ENCODE data around the gene KPNA1. TPM values are rescaled to one million over a fixed set of nuclear protein-coding genes. Genes with fewer than 3 reads are reported as not detected.
"Not testable (repeated sequence)": the region's sequence is repeated elsewhere in the genome, so short reads cannot be mapped to it uniquely, and the experiment has no call there.

Gene KPNA1
- polyA plus RNA-seq, 3 donors: 7.0 to 19.9 (median 10.7) TPM

DNA sequence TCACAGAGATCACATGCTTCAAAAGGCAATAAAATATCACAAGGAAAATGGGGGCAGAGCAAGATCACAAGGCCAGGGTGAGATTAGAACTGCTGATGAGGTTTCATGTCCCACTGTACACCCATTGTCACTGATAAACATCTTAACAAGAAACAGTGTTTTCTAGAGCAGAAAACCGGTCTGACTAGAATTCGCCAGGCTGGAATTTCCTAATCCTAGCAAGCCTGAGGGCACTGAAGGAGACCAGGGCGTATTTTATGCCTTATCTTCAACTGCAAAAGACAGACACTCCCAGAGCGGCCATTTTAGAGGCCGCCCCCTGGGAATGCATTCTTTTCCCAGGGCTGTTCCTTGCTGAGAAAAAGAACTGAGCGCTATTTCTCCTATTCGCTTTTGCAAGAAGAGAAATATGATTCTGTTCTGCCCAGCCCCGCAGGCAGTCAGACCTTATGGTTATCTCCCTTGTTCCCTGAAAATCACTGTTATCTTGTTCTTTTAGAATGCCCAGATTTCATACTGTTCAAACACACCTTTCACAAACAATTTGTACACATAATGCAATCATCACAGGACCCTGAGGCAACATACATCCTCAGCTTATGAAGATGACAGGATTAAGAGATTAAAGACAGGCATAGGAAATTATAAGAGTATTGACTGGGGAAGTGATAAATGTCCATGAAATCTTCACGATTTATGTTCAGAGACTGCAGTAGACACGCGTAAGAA, 70.8 kb downstream of the KPNA1 start:
- not testable (repeated sequence) for H3K27ac ChIP-seq (ENCODE audit: low read depth, low read length)
- 87 to 99% (median 98%) methylated on average over 11 of the region's 11 CpGs for WGBS, 3 donors

DNA sequence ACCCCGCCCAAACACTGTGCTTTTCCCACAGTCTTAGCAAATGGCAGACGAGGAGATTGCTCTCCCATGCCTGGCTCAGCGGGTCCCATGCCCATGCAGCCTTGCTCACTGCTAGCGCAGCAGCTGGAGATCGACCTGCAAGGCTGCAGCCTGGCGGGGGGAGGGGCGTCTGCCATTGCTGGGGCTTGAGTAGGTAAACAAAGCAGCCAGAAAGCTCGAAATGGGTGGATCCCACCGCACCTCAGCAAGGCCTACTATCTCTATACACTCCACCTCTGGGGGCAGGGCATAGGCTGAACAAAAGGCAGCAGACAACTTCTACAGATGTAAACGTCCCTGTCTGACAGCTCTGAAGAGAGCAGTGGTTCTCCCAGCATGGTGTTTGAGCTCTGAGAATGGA, 71.6 kb downstream of the KPNA1 start:
- no peak overlapping the region for H3K27ac ChIP-seq (ENCODE audit: low read depth, low read length)
- WGBS, 3 donors: 74 to 90% (median 87%) methylated on average over 10 of the region's 10 CpGs

DNA sequence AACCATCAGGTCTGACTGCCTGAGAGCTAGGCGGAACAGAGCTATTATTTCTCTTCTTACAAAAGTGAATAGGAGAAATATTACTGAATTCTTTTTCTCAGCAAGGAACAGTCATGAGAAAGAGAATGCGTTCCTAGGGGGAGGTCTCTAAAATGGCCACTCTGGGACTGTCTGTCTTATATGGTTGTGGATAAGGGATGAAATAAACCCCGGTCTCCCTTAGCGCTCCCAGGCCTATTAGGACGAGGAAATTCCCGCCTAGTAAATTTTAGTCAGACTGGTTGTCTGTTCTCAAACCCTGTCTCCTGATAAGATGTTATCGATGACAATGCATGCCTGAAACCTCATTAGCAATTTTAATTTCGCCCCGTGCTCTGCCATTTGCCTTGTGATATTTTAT, 78.8 kb downstream of the KPNA1 start:
- no peak overlapping the region for H3K27ac ChIP-seq (ENCODE audit: low read depth, low read length)
- WGBS, 3 donors: 92 to 98% (median 98%) methylated on average over 9 of the region's 9 CpGs

DNA sequence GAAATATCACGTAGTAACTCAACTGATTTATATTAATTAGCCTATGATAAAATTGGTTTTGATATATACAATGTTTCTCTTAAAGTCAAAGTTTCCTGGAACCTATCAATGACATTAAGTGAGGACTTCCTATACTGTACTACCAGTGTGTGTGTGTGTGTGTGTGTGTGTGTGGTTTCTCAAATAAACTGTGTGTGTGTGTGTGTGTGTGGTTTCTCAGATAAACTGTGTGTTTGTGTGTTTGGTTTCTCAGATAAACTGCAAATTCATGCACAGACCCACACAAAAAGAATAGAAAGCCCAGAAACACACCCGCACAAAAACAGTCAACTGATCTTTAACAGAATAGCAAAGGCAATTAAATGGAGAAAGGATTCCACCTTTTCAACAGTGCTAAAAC, 84.4 kb downstream of the KPNA1 start:
- WGBS, 3 donors: 95 to 96% (median 95%) methylated on average over 2 of the region's 2 CpGs
- H3K27ac ChIP-seq (ENCODE audit: low read depth, low read length): no peak overlapping the region

DNA sequence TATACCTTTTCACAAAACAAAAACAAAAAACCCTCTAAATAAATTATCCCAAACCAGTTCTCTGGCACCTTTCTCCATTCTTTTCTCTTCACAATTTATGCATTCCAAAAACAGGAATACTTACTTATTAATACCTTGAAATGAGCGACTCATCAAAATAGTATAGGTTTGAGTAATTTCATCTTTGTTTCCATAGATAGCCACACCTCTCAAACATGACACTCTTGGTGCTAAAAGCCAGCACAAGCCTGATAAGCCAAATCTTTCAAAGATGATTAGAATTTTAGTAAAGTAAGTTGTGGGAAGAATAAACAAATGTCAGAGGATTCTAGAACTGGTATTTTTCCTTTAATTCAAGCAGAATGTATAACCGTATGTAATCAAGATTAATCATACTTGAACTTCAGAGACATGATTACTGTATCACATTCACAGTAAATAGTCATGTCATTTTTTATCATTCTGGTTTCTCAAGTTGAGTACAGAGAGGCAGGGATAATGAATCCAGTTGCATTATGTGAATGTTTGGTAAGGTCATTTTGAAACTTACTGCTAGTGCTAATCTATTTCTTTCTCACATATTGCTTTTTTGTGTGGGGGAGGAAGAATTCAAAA, 86.8 kb downstream of the KPNA1 start:
- no peak overlapping the region for H3K27ac ChIP-seq (ENCODE audit: low read depth, low read length)
- WGBS, 3 donors: 57 to 88% (median 86%) methylated on average over 2 of the region's 2 CpGs

DNA sequence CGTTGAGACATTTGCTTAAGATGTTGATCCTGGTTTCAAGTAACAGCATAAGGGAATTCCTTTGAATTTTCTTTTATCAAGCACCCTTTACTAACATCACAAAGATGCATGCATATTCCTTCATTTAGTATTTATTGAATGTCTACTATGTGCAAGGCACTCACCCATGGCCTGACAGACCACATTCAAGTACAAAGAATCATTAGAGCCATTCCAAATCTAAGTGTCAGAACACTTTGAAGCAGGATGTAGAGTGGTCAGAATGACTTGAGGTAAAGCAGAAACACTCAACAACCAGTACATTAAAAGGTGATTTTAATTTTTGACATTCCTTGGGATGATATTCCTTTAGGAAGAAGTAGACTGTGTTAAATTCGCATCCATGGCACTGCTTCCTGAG, 92.9 kb downstream of the KPNA1 start:
- WGBS, 3 donors: 87 to 95% (median 94%) methylated on average over 2 of the region's 2 CpGs
- no peak overlapping the region for H3K27ac ChIP-seq (ENCODE audit: low read depth, low read length)

DNA sequence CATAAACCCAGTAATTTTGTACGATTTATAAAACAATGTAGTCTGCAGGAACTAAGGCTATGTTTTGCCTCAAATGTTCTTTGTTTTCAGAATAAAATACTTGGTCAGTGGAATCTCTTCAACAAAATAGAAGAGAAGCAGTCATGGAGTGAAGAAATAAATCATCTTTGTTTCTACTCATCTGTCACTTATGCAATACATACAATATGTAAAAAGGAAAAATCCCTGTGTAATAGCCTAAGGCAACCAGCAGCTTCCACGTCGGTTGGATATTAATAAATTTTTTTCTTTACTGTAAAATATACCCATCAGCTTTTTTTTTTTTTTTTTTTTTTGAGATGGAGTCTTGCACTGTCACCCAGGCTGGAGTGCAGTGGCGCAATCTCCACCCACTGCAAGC, 93.6 kb downstream of the KPNA1 start:
- no peak overlapping the region for H3K27ac ChIP-seq (ENCODE audit: low read depth, low read length)
- 91 to 93% (median 93%) methylated on average over 4 of the region's 4 CpGs for WGBS, 3 donors

DNA sequence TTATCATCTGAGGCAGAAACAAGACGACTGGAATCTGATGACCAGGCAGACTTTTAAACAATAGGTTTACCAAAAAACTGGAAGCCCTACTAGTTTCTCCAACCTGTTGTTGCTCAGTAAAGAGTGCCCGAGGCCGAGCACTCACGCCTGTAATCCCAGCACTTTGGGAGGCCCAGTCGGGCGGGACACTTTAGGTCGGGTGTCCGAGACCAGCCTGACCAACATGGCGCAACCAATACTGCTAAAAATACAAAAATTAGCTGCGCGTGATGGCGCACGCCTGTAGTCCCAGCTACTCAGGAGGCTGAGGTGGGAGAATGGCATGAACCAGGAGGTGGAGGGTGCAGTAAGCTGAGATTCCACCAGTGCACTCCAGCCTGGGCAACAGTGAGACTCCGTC, 97.8 kb downstream of the KPNA1 start:
- H3K27ac ChIP-seq (ENCODE audit: low read depth, low read length): no peak overlapping the region
- WGBS, 3 donors: 31 to 60% (median 49%) methylated on average over 14 of the region's 14 CpGs

DNA sequence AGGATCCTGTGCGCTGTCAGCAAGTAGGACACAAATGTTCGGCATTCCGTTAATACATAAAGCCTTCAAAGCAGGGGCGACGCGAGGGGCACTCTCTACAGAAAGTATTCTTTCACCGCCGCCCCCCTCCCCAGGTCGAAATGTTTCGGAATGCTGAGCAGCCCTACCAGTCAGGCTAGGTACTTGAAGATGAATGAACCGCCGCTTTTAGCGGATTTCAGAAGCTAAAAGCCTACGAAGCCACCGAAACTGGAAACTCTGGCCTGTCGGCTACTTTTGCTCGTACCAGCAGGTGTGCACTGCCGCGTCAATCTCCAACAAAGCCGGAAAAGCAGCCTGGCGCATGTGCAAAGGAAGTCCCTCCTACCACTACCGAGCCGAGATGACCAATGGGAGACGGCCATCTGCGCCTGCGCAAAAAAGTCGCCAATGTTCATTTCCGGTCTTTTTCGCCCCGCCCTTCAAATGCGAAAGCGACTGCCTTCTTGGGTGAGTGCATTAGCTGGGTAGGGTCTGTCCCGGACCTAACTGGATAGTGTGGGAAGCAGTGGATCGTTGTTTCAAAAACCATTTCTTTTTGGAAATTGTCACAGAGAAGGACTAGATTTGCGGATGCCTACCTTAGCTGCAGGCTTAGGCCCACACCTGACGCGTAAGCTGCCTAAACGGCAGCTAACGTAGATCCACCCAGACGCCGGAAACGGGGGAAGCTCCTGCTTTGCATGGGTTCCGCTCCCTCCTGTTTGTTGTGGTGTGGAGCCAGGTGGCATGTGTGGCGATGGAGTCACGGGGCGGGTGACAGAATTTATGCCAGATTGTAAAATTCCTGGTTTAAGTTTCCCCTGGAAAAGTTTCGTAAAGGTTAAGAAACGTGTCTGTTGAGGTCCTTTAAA, 98.7 kb downstream of the KPNA1 start, which contains the start of gene WDR5B:
WDR5B (minus strand) TSS at position 301 of the 893 bp plus-strand sequence. CDS start 534 bp downstream, outside the sequence.
- 0% methylated on average over 48 of the region's 48 CpGs for WGBS, 3 donors
- H3K27ac ChIP-seq (ENCODE audit: low read depth, low read length): no peak within 1 kb of the TSS

DNA sequence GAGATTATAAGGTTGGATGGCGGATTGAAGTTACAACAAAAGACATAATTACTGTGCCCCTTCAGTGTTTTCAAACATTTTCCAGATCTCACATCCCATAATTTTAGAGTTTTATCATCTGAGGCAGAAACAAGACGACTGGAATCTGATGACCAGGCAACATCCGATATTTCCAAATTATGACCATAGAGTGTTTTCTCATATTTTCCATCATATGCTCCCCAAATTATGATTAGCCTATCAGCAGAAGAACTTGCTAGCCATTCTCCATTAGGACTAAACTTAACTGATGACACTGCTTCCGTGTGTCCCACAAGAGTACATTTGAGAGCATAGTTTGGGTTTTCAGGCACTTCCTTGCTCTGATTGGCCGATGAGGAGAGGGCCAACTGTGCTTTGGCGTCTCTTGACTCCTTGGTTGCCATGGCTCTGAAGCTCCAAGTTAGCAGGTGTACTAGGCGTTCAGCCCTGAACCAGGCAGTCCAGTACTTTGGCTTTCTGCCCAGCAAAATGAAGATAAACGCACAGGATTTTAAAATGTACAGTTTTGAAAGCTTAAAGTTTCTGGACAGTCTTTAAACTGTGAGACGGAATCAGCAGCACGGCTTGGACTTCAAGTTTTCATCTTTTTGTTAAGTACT, 99.5 kb downstream of the KPNA1 start:
- H3K27ac ChIP-seq (ENCODE audit: low read depth, low read length): no peak overlapping the region
- WGBS, 3 donors: 13 to 21% (median 21%) methylated on average over 10 of the region's 10 CpGs

DNA sequence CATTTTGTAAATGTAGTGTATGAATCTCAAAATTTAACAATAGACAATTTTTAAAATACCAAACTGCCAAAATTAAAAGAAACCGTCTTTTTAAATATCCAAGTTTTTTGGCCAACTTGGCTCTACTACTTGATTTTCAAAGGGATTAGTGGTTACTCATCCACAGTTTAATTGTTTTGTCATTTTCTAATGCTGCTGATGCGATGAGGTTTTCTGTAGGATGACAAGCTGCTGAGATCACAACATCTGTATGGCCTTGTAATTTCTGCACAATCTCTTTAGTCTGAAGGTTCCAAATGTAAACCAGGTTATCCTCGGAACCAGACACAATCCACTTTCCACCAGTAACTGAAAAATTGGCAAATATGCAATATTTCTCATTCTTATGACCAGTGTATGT, 100.3 kb downstream of the KPNA1 start:
- H3K27ac ChIP-seq (ENCODE audit: low read depth, low read length): no peak overlapping the region
- 59 to 93% (median 90%) methylated on average over 3 of the region's 3 CpGs for WGBS, 3 donors

DNA sequence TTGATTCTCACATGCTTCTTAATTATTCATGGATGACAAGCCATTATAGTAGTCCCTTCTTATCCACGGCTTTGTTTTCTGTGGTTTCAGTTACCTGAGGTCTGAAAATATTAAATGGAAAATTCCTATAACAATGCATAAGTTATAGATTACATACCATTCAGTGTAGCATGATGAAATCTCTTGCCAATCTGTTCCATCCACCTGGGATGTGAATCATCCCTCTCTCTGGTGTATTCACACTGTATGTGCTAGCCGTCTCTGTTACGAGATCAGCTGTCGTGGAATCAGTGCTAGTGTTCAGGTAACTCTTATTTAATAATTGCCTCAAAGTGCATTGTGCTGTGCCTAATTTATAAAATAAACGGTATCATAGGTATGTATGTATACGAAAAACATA, 104.1 kb downstream of the KPNA1 start:
- no peak overlapping the region for H3K27ac ChIP-seq (ENCODE audit: low read depth, low read length)
- 87 to 93% (median 88%) methylated on average over 6 of the region's 6 CpGs for WGBS, 3 donors

DNA sequence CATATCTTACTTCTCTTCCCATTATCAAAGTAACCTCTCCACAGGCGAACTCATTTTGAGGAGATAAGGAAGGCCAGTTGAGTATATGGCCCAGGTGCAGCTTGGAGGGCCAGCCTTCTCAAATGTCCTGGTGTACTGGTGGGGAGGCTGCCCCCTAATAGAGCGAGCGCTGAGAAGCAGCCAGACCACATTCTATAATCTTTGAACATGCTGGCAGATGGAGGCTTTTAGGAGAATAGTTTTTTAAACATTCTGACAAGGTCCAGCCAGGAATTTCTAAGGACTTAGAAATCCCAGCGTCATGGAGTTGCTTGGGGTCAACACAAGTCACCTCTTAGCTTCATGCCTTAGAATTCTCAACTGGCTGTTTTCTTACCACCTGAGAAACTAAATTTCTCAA, 104.6 kb downstream of the KPNA1 start:
- WGBS, 3 donors: 74 to 91% (median 88%) methylated on average over 4 of the region's 4 CpGs

DNA sequence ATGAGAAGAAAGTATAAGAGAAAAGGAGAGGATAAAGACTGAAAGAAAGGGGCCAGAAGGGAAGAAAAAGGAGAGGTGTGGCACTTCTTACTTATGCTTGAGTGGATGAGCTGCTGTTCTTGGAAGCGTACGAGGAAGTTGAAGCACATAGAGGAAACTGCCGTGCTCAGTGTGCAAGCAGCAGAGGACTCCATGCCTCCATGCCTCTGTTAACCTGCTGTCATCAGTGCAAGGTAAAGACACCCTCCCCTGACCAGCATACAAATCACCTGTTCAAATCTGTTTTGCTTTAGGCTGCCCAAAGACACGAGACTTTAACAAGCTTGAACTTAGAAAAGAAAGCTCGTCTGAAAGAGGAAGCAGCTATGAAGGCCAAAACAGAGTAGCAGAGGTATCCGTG, 105.3 kb downstream of the KPNA1 start:
- 53 to 70% (median 56%) methylated on average over 6 of the region's 6 CpGs for WGBS, 3 donors
- H3K27ac ChIP-seq (ENCODE audit: low read depth, low read length): no peak overlapping the region

More for the DNA sequence above, 104.6 kb downstream of the KPNA1 start:
- no peak overlapping the region for H3K27ac ChIP-seq (ENCODE audit: low read depth, low read length)

DNA sequence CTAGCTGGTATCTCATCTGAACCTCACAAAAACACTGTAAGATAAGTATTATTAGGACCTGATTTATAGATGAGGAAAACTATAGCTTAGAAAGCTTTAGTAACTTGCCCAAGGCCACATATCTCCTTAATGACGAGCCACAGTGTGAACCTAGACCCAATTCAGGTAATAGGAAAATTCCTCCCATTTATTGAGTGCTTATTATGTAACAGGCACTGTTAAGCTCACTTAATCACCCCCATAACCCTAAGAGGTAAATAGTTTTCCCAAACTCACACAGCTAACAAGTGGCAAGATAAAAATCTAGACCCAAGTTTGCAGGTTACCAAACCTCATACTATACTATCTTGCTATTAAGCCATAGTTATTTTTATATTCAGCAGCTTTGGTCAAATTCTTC, 106.8 kb downstream of the KPNA1 start:
- no peak overlapping the region for H3K27ac ChIP-seq (ENCODE audit: low read depth, low read length)
- 54 to 94% (median 88%) methylated on average over 1 of the region's 1 CpG for WGBS, 3 donors

DNA sequence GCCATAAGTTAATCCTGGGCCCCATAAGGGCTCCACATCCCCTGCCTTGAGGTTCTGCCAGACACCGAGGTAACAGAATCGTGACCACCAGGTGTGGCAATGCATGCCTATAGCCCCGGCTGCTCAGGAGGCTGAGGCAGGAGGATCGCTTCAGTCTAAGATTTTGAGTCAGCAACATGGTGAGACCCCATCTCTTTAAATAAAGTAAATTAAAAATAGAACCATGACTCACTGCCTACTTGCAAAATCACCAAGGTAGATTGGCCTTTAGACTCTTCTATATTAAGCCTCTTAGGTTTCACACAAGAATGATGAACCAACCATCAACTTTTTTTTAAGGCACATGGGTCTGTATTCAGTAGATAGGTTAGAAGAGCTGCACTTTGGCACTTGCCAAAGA, 108.5 kb downstream of the KPNA1 start:
- H3K27ac ChIP-seq (ENCODE audit: low read depth, low read length): no peak overlapping the region
- 83 to 95% (median 92%) methylated on average over 4 of the region's 4 CpGs for WGBS, 3 donors

DNA sequence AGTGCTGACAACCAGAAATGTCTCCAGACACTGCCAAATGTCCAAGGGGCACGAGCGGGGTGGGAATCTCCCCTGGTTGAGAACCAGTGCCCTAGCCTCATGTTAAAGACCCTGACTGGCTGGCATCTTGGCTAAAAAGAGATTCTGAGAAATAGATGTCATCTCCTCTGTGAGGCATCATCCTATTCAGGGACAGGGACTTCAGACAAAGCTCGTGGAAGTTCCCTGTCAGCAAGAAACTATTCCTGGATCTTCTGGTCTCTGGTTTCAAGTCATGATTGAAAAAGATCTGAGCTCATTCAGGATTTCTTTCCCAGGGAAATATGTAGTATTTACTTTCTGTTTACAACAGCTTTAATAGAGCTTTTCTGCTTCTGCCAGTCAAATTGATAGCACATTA, 109.7 kb downstream of the KPNA1 start:
- WGBS, 3 donors: 74 to 91% (median 83%) methylated on average over 3 of the region's 3 CpGs
- H3K27ac ChIP-seq (ENCODE audit: low read depth, low read length): no peak overlapping the region

DNA sequence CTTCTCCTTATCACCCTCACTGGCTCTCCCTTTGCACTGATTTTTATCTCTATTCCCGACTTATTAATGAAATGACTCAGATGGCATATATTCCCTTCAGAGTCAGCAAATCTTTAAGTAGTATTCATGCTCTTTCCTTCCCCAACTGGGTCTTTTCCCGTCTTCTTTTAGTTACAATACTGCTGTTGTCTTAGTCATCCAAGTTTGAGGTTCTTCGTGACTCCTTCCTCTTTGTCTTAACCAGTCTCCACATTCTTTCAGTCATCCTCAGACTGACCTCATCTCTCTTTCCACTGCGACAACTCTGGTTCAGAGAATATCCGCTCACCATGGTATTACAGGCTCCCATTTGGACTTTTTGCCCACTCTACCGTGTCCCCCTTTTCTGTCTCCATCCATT, 111.2 kb downstream of the KPNA1 start:
- WGBS, 3 donors: 81 to 90% (median 87%) methylated on average over 6 of the region's 6 CpGs

DNA sequence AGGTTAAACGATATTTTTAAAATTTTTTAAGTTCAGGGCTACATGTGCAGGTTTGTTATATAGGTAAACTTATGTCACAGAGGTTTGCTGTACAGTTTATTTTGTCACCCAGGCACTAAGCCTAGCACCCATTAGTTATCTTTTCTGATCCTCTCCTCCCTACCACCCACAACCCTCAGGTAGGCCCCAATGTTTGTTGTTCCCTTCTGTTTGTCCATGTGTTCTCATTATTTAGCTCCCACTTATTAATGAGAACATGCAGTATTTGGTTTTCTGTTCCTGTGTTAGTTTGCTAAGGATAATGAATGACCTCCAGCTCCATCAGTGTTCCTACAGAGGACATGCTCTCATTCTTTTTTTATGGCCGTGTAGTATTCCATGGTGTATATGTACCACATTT, 115.8 kb downstream of the KPNA1 start:
- H3K27ac ChIP-seq (ENCODE audit: low read depth, low read length): no peak overlapping the region
- WGBS, 3 donors: 96 to 99% (median 96%) methylated on average over 2 of the region's 2 CpGs

More for the DNA sequence above, 111.2 kb downstream of the KPNA1 start:
- H3K27ac ChIP-seq (ENCODE audit: low read depth, low read length): no peak overlapping the region
